H1 (cell line): Measurements from ENCODE around the gene CDYL2. TPM values are rescaled to one million over a fixed set of nuclear protein-coding genes. Genes with fewer than 3 reads are reported as not detected.

Source experiments
- CBX5 ChIP-seq: fragments of 300-800, 300-1000 bp; sonication (generic); IDR thresholded peaks from 2 replicates; pipeline ENCODE4 v1.7.1; 2016; ENCODE audit warnings: antibody characterized with exemption, low read length, low read depth
- CHD1 ChIP-seq: IDR thresholded peaks from 2 replicates; pipeline ENCODE4 v1.6.1; 2012; ENCODE audit warnings: low read depth, low read length, improper control_type of control experiment
- GTF2F1 ChIP-seq: IDR thresholded peaks from 2 replicates; pipeline ENCODE4 v1.6.1; 2012; ENCODE audit warnings: low read depth, low read length, improper control_type of control experiment, borderline replicate concordance
- RFX5 ChIP-seq: IDR thresholded peaks from 2 replicates; pipeline ENCODE4 v1.6.1; 2011; ENCODE audit warnings: low read depth, low read length, improper control_type of control experiment, borderline replicate concordance
- SAP30 ChIP-seq: fragments of 300-600 bp; sonication (generic); IDR thresholded peaks from 2 replicates; pipeline ENCODE4 v1.7.1; 2012; ENCODE audit warnings: low read length, moderate library complexity, mild to moderate bottlenecking, inconsistent platforms; ENCODE audit not compliant: insufficient read depth, insufficient replicate concordance
- TEAD4 ChIP-seq: IDR thresholded peaks from 2 replicates; pipeline ENCODE4 v1.6.1; 2012; ENCODE audit warnings: low read depth, low read length, inconsistent platforms, mixed read lengths
- polyA plus RNA-seq, 7 experiments: library from polyadenylated mRNA; depleted of rRNA in 3 of 7; stranded (reverse) in 5 of 7; unstranded in 2 of 7; fragments of >200 nt in 5 of 7; fragments of 200-250 nt in 2 of 7; gene quantifications; 1 replicate in 5 of 7; 2 replicates in 1 of 7; 4 replicates in 1 of 7; pipeline versions ENCODE4 v1.2.1 to v1.2.3, GENCODE V29; 2011 to 2013; ENCODE audit warnings: missing spikeins in 2 of 7, mixed read lengths in 2 of 7
- total RNA-seq: library from RNA; stranded (reverse); fragmentation: NEBNext Ultra II Directional; extraction: Animal tissue kit (Norgen Biotek cat#: 25700); gene quantifications from 2 replicates; pipeline ENCODE4 v1.2.1, GENCODE V29; 2021

Gene CDYL2
- total and polyA plus RNA-seq, 2 of the 8 experiments (the other 6 are each of a cell fraction or from before 2014, with no cell fraction given), result 0.33 to 5.3 TPM

GRCh38 chr16:80790751-80791150, 13.6 kb downstream of the CDYL2 start (continued):
- no peak for TF ChIP-seq TEAD4
- TF ChIP-seq CBX5, result no peak
- no peak for TF ChIP-seq GTF2F1
- no peak for TF ChIP-seq SAP30
- no peak for TF ChIP-seq CHD1
- no peak for TF ChIP-seq RFX5
- TF ChIP-seq, all 59 proteins: peak for 0
